ENCODE measurements around the gene HSPB3. TPM values are rescaled to one million over a fixed set of nuclear protein-coding genes. Genes with fewer than 3 reads are reported as not detected.
"Not testable (repeated sequence)": the region's sequence is repeated elsewhere in the genome, so short reads cannot be mapped to it uniquely, and the experiment has no call there.

The HSPB3 gene
- total RNA-seq, 1 donor from 2014 or later, result 0.47 TPM

DNA sequence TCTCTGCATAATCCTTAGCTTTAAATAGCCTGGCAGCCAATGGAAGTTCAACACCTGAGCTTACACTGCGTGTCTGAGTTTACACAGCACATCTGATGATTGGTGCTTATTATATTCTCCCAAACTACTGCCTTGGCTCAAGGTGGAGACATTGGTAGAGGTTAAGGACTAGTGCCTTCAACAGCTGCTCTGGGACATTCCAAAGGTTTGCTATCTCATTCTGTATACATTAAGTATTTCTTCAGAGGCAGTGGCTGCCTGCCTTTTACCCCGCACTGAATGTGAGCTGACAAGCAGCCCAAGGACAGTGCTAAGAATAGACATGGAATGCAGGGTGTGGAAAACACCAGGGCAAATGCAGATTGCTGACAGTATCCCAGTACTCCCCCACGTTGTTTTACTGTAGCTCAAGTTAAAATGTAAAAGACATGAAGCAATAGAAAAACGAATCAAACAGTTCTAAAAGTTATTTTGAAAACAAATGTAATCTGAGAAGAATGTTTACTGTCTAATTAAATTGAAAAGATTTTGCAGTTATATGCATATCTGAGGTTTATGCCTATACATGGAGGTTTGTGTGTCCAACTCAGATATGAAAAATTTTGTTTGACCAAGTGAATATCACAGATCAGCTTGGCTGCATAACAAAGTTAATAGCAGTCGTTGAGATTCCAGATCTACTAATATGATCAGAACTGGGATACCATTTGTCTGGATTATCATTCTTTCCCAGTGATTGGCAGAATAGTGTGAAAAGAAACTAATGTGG is 1.8 kb downstream of the HSPB3 start:
- no peak for DNase-seq

DNA sequence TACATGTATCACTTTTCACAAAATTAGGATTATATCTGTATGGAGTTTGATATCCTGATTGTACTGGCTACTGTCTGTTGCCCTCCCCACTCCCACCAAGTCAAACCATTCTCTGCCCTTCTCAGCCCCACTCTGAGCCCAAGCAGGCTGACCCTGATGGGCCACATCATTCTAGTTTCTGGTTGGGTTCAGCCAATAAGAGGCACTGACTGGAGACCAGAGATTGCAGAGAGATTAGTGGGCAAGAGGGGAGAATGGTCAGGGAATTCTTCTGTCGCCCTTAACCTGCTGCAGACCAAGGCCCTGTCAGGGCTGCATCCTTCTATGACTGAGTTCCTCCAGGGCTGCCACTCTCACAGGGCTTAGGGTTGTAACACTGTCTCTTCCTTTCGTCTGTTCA is 2.7 kb downstream of the HSPB3 start:
- no peak for DNase-seq

DNA sequence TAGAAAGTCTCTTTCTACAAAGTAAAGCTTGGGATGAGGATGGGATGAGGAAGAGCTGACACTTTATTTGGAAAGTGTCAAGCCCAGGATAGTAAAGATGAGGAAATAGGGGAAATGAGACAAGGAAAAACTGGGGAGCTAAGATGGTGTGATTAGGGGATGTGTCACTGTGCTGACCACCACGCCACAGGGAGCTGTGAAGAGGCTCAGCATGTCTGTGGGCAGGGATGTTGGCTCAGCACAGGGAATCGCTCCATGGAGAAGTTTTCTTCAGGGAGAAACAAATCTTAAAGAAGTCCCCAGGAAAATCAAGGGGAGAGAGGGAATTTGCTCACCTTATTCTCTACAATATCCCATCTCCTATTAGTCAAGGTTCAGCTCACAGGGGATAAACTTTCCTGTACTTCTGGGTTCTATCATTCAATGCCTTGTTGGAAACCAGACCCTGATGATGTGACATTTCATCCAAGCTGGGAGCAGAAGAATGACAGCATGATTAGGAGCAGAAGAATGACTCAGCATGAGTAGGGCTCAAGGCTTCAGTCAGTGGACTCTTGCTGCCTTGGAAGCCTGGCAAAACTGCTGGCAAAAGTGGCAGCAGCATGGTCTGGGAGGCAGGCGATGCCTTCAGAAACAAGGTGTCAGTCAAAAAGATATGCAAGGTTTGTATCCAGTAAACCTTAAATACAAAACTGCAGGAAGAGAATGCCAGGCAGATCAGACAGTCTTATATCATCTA is 4.9 kb downstream of the HSPB3 start:
- DNase-seq, result no peak

DNA sequence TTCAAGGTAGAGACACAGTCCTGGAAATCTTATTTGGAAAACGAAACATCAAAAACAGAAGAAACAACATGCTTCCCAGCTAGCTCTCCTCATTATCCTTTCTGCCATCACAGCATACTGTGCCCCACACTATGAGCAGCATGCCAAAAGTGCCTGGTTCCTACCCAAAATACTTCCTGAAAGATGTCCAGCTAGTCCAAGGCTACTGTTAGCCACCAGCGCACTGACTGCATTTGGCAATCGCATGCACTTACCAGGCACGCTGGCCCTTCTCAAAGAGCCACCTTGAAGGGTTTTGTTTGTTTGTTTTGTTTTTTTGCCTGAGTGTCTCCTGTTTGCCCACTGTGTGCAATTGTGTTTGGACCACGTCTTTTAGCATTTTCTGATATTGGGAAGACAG is 6.8 kb downstream of the HSPB3 start:
- no peak for DNase-seq

DNA sequence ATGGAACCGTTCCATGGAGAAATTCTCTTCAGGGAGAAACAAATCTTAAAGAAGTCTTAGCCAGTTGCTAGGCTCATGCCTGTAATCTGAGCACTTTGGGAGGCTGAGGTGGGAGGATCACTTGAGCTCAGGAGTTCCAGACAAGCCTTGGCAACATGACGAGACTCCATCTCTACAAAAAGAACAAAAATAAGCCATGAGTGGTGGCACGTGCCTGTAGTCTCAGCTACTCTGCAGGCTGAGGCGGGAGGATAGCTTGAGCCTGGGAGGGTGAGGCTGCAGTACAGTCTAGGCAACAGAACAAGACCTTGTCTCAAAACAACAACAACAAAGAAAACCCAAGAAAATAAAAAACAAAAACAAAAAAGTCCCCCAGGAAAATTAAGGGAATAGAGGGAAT is 8.2 kb downstream of the HSPB3 start:
- DNase-seq, result no peak

DNA sequence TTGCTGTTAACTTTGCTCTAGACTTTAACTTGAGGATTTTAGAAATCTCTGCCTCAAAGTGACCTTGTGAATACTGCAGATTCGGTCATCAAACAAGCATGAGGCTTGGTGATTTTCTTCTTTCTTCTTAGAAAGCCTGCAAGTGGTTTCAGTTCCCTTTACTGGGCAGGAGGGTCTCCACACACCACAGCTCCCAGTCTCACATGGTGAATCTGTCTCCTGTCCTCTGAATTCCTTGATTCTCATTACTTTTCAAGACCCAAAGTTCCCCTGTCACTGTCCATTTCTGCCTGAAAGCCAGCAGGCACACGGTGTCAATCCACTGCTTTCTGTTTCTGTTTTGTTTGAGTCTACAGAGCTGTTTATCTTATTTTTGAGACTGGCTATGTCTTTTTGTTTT is 14.1 kb downstream of the HSPB3 start:
- DNase-seq, result no peak

DNA sequence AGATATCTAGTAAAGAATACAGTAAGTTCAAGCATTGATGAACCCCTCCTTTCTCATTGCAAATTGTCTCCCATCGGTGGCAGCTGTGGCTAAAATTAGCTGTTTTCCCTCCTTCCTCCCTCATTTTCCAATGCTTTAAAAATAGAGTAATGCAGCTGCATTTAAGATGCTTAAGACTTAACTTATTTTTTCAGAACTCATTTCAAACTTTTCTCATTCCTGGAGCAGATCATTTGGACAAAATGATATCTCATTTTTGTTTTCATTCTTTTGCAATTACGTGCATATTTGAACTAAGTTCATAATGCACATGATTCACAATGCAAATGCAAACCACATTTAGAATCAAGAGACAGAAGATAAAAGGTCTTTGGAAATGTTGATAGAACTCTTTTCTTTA is 14.6 kb downstream of the HSPB3 start:
- DNase-seq, result no peak

DNA sequence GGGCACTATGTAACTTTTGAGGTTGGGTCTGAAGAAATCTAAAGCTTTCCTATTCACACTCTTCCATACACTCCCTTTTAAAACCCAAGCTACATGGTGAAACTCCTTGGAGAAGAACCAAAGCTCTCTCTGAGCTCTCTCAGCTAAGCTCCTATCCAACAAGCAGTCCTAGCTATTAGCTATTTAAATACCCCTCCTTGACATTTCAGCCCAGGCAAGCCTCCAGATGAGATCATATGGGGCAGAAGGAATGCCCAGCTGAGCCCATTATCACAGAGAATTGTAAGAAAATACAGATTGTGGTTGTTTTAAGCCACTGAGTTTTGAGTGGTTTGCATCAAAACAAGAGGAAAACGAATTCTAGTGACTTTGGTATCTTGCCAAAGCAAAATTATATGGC is 15.2 kb downstream of the HSPB3 start:
- no peak for DNase-seq

DNA sequence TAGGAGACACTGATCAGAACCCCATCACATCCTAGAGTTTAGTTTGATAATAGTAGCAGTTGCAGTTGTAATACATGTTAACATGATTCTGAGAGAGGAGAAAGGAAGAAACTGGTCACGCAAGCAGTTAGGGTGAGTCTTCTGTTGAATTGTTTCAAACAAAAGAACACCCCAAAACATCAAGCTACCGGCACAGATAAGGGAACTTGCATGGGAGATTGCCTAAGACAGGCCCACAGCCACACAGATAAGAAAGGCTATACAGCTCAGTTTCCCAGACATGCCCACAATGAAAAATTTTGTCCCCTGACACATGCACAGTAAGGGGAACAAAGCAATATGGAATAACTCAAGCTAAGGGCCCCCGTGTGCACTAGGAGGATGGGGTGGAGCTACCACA is 15.9 kb downstream of the HSPB3 start:
- no peak for DNase-seq

DNA sequence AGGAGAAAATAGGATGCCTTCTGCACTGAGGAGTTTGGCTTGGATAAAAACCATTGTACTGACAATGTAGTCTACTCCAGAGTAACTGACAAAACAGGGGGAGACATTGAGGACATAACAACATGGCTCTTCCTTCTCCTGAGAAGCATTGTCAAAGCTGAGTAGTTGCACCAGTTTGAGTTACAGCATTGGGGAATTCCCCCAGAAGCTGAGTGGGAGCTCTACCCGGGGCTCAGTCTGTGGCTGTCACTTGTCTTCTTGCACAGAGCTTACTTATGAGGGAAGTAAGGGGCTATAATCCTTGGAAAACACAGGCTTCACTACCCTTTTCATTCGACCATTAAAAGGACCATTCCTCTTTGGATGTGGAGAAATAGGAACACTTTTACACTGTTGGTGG is 21.2 kb downstream of the HSPB3 start:
- DNase-seq, result no peak

DNA sequence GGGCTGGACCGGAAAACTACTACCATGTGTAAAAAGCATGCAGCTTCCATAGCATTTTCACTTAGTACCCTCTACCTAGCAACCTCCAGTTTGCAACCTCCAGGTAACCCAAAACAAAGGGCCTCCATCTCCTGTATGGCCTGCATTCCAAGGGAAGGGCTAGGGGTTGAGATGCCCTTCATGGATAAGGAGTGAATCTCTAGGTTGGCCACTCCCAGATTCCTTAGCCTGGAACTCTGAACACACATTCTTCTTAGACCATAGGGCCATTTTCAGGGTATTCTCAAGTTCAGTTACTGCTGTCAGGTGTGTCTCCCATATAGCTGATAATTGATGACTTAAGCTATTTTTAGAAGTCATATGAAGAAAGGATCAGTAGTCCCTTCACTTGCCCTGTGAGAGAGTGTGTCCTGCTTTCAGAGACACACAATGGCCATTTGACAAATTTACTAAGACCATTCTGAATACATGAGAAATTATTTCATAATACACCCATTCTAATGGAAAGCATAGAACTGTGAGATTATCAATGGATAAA is 22.5 kb downstream of the HSPB3 start:
- DNase-seq, result no peak

DNA sequence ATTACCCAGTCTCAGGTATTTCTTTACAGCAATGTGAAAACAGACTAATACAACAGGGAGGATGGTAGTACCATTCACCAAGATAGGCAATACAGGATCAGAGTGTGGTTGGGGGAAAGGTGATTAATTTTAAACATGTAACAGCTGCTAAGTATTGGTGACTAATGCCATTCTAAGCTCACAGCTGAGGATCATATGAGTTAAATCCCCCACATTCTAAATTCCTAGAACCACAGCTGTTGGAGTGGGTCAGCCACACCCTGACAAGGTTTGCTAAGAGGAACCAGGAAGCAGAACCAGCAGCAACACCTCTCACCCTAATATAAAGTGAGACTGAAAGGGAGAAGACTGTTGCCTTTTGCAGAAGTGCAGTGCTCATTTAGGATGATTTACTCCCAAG is 24.8 kb downstream of the HSPB3 start:
- no peak for DNase-seq

DNA sequence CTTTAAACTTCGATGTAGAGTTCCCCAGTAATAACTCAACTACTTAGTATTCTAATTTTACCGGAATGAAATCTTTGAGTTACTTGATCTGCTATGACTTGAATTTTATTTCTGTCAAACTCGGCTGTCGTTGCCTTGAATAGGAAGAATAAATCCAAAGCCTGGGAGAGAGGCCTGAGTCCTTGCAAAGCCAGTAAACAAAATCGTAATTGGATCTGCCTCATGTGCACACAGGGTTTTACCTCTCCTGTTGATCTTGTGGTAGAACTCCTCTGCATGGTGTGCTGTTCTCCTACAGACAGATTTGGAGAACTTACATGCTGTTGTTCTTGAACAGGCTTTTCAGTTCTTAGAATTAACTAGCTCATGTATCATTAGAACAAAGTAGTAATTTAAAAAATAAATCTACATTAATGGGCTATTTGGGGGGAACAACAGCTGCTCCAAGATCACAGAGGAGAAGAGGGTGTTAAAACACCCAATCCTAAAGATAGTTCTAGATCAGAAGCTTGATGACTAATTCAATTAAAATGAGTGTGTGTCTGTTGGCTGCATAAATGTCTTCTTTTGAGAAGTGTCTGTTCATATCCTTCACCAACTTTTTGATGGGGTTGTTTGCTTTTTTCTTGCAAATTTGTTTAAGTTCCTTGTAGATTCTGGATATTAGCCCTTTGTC is 28.9 kb downstream of the HSPB3 start:
- no peak for DNase-seq

DNA sequence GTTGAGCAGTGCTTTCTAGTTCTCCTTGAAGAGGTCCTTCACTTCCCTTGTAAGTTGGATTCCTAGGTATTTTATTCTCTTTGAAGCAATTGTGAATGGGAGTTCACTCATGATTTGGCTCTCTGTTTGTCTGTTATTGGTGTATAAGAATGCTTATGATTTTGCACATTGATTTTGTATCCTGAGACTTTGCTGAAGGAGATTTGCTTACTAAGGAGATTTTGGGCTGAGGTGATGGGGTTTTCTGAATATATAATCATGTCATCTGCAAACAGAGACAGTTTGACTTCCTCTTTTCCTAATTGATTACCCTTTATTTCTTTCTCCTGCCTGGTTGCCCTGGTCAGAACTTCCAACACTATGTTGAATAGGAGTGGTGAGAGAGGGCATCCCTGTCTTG is 30.2 kb downstream of the HSPB3 start:
- DNase-seq, result not testable (repeated sequence)

DNA sequence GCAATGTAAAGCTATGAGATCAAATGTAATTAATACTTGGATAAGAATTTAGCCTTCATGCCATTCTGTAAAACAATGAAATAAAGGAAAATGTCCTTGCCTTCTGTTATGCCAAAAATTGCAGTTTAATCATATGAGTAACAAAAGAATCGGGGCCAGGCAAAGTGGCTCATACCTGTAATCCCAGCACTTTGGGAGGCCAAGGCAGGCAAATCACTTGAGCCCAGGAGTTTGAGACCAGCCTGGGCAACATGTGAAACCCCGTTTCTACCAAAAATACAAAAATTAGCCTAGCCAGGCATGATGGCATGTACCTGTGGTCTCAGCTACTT is 34.1 kb downstream of the HSPB3 start:
- DNase-seq, result not testable (repeated sequence)

DNA sequence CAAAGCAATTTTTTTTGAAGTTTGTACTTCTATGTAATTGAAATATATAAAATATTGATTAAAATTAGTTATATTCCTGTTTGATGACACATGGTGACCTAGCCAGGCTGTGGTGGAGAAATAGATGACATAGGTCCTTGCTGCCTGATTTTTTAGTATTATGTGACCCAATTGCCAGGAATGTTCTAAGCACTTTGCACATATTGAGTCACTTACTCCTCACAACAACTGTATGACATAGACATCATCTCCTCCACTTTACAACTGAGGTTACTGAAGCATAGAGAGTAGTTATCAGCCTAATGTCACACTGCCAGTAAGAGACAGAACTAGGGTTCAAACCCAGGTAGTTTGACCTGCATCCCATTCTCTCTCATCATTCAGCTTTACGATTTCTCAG is 35.8 kb downstream of the HSPB3 start:
- DNase-seq, result no peak

DNA sequence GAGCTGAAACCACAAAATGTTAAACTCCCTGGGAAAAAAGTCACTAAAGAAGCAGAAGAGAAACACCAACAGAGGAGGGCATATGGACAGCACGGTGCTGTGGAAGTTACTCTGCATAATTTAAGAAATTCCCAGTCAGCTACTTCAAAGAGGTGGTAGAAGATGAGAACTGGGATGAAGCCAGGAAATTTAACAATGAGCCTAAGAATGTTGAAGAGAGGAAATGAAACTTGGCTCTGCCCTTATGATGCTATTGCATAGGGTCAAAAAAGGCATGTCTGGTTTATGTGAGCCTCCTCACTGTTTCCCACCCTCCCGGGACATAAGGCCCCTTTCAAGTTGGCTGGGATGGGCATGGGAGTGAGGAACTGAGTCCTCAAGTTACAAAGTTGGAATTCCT is 36.7 kb downstream of the HSPB3 start:
- DNase-seq, result no peak

DNA sequence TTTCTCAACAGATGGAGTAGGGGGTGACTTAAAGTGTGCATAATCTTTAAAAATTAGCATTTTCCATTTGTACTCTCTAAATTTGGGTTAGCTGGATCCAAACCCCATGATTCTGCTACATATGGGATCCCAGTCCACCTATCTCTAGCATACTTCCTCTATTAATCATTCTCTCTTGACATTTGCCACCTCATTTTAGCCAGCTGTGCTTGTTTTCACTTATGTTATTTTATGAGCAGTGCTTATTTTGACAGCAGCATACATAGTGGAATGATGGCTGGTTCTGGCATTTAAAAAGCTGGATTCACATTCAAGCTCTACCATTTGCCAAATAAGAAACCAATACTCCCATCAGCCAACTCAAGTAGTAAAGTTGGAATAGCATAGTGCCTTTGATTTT is 39.5 kb downstream of the HSPB3 start:
- no peak for DNase-seq

Other genes with a start within 250 kb of the HSPB3 start
- gene ARL15, start 145.1 kb upstream of the HSPB3 start, total RNA-seq, result 125 TPM
- gene SNX18, start 62.1 kb downstream of the HSPB3 start, total RNA-seq, result 25.4 TPM

Measured in occipital lobe (tissue), 2 donors.